T-helper 1 cell treated with Interleukin-12 subunit alpha and Interleukin-12 subunit beta and Interleukin-4 antibody, amounts not matched to agents 30 ng/mL and 1 ng/mL, for 36 hours (primary cell): ENCODE data around the gene GRK1. TPM values are rescaled to one million over a fixed set of nuclear protein-coding genes. Genes with fewer than 3 reads are reported as not detected.
"Not testable (repeated sequence)": the region's sequence is repeated elsewhere in the genome, so short reads cannot be mapped to it uniquely, and the experiment has no call there.

ENCODE experiments used
- intact Hi-C: fragments of 100-400 bp; cut with micrococcal nuclease; formaldehyde crosslinking; loops from one replicate; pipeline ENCODE4 v1.15.1; 2024
- total RNA-seq: library from RNA; stranded (reverse); gene quantifications from 2 replicates; pipeline ENCODE4 v1.2.3, GENCODE V29; 2022

Gene GRK1
- total RNA-seq, 1 donor from 2014 or later, result 0.05 TPM

DNA sequence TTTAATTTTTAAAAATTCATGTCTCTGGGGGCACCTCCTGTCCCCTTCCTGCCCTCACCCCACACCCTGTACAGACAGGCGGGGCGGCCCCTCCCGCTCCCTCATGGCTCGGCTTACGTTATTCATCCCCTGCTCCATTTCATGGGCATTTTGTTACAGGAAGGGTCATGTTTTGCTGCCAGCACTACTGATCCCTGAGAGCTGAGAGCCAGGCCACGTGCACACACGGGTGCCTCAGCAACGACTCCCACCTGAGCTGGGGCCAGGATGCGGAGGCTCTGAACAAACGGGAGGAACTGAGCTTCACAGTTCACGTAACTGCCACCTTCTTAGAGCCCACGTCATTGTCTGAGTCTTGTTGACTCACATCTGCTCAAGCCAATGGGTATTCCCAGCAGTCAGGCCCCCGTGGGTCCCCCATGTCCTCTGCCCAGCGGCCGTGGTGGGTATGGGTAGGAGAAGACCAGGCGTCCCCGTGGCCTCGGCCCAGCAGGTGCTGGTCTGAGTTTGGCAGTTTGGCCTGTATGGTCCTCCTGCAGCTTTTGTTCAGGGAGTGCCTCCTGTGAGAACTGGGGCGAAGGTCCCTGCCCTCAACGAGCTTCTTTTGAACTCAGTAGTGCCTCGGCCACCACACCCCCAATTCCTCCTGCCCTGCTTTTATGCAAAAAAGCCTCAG, 75.6 kb downstream of the GRK1 start:
- intact Hi-C loops, result no loop called here

DNA sequence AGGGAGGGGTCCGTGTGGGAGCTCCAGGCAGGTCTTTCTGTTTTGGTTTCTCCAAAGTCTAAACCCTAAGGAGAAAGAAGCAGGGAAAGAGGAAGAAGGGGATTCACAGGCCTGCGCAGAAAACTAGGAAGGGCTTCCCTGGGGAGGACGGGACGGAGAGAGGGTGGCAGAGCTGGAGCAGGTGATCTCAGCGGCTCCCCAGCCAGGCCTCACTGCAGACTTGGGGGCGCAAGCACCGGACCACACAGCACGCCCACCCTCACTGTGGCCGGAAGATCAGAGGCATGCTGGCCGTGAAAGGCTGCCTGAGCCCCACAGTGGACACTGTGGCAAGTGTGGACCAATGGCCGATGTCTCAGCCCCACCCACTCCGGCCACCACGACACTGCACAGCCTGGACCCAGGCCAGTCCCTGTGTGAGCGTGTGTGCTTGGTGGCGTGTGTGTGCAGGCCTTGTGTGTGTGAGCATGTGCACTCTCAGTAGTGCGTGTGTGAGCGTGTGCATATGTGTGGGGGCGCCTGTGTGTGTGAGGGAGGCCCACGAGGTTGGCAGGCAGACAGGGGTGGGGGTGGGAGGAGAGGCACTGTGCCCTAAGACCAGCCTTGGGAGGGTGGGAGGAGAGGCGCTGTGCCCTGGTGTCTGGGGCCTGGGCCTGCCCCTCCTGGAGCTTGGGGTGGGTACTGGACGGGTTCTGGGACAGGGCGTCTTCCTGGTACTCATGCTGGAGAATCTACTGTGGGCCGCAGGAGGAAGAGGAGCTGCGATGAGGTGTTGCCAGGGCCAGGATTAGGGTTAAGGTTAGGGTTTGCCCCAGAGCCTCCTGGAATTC, 76.6 kb downstream of the GRK1 start:
- intact Hi-C loops, result no loop called here

DNA sequence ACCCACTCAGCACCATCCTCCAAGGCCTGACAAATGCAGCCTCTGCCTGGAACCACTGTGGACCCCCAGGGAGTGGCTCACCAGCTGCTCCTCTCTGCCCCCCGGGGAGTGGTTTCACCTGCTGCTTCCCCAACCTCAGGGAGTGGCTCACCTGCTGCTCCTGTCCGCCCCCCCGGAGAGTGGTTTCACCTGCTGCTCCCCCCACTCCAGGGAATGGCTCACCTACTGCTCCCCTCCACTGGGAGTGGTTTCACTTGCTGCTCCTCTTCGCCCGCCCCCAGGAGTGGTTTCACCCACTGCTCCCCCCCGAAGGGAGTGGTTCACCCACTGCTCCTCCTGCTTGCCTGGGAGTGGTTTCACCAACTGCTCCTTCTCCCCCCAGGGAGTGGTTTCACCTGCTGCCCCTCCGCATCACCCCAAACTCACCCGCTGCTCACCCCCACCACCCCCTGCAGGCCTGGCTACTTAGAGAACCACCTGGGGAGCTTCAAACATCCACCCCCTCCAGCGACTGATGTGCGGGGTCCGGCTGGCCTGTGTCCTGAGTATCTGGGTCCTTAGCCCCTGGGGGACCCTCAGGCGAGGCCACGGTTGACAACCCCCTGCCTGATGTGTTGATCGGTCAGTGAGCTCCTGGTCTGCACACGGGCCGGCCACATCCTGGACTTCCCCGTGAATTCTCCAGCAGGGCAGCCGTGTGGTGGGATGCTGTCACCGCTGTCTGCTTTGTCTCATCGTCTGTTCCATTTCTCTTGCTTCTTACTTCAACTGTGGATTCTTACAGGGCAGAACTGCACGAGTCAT, 77.4 kb downstream of the GRK1 start:
- intact Hi-C loops, result no loop called here

DNA sequence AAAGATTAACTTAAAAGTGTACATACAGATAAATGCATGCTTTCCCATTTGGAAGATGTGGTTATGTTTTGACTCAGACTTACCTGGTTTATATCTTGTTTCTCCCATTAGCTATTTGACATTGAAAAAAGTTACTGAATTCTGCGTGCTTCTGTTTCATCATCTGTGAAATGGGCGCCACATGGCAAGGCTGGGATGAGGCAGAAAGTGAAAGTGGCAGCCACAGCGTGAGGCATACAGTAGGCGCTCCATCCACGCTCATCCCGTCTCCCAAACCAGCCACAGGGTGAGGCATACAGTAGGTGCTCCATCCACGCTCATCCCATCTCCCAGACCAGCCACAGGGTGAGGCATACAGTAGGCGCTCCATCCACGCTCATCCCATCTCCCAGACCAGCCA, 78.0 kb downstream of the GRK1 start:
- intact Hi-C loops, result no loop called here

DNA sequence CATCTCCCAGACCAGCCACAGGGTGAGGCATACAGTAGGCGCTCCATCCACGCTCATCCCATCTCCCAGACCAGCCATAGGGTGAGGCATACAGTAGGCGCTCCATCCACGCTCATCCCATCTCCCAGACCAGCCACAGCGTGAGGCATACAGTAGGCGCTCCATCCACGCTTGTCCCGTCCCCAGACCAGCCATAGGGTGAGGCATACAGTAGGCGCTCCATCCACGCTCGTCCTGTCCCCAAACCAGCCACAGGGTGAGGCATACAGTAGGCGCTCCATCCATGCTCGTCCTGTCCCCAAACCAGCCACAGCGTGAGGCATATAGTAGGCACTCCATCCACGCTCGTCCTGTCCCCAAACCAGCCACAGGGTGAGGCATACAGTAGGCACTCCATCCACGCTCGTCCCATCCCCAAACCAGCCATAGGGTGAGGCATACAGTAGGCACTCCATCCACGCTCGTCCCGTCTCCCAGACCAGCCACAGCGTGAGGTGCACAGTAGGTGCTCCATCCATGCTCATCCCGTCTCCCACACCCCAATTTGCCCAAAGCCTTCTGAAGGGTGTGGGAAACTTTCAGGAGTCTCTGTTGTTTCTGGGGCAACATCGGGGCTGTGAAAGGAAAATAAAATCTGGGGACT, 78.6 kb downstream of the GRK1 start:
- intact Hi-C loops, result not testable (repeated sequence)

DNA sequence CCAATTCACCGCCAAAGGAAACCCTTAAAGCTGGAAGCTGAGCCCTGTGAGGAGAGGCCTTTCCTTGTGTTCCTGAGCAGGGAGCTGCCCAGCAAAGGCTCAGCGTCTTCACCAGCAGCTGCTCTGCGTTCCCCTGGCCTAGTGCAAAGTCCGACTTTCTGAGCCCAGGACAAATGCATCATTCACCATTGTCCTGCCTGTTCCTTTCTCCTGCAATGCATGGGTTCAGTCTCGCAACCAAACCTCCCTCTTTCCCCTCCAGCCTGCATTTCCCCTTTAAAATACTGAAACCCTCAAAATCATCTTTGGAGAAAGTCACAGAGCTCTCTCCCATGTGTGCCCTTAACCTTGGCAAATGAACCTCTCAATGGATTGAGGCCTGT, 79.1 kb downstream of the GRK1 start:
- intact Hi-C loops, result no loop called here

DNA sequence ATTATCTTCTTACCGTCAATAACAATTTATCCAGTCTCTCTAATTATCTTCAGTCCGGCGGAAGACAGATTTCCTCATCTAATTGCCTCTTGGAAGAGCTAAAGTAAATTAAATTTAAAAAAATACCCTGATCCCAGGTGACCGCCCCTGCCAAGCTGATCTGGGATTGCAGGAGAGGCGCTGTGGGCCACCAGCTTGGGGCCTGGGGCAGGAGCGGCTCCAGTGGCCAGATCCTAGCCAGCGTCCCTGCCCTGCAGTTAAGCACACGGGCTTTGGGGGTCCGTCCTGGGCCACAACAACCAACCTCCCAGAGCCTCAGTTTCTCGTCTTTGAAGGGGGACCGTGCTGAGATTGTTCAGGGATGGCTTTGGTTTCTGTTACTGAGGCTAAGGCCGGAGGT, 79.7 kb downstream of the GRK1 start:
- intact Hi-C loops, result no loop called here

DNA sequence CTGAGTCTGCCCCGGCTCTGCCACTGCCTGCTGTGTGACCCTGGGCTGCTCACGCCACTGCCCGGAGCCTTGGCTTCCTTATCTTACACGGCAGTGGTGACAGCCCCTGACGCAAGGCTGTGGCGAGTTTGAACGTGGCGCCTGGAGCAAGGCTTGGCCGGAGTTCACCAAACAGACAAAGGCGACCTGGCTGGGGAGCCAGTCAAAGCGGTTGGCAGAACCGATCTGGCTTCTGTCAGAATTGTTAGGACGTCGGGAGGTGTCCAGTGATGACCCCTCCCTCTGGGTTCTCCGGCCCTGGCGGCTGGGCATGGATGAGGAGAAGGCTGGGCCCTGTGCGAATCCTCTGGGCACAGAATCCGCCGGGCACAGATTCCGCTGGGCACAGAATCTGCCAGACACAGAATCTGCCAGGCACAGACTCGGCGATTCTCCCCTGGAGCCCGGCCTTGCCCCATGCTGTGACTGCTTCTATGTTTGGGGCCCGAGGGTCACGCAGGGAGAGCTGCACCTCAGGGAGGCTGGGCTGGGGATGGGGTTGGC, 80.3 kb downstream of the GRK1 start:
- intact Hi-C loops, result no loop called here

DNA sequence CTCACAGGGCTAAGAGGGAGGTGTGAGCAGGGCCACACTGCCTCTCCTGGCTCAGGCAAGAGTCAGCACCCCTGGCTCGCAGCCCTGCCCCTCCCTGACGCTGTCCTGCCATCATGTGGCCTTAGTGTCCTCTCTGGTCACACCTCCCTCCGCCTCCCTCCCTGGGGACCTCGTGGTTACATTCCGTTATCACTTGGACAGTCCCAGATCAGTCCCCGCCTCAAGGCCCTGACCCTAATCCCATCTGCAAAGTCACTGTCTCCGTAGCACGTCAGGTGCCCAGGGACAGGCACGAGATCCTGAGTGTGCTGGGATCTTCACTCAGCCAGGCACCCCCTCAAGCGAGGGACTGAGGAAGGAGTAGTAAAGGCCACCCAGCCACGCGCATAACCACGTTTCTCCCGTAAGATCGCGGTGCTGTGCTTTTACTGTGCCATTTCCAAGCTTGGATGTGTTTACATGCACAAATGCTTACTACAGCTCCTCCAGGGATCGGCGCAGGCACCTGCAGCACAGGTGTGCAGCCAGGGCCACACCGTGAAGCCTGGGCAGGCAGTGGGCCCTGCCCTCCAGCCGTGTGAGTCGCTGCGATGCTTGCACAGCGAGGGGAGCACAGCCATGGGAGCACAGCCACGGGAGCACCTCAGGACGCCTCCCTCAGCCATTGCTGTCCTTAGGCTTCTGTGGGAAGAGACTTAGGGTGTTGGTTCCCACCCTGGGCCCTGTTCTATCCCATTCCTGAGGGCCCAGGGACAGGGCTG, 81.3 kb downstream of the GRK1 start:
- intact Hi-C loops, result no loop called here

DNA sequence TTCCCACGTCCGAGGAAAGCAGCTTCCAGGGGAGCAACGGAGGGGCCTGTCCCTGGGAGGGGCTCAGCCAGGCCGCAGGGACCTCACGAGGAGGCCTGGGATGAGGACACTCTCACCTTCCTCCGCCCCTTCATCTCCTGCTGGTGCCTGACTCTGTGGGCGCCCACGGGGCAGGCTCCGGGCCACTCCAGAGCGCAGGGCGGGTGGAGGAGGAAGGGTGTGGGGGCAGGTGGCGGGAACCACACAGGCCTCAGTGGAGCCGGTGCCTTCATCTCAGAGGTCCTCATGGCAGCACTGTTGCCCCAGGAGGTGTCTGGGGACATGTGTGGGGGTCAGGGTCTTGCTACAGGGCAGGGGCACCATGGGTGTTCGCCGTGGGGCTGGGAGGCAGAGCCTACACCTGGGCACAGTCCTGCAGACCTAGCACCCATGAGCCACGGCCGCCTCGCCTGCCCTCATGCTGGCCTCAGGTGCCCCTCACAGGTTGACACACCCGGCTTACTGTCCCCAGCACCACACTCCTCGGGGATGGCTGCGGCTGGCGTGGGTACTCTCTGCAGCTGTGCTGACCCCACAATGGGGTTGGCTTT, 81.9 kb downstream of the GRK1 start:
- intact Hi-C loops, result no loop called here

DNA sequence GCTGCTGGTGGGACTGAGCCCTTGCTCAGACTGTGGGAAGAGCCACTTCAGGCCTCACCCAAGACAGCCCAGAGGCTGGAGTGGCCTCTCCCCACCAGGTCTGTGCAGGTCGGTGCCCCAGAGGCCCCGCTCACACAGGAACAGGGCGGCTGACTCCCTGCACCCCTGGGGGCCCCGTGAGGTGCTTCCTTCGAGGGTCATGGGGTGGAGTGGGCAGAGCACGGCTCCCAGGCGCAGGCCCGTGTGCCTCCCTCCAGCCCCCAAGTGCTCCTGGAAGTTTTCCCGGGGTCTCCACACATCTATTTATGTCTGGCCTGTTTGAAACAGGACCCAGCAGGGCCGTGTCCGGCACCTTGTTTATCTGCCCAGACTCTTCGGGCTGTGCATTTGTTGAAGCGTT, 82.5 kb downstream of the GRK1 start:
- intact Hi-C loops, result no loop called here

DNA sequence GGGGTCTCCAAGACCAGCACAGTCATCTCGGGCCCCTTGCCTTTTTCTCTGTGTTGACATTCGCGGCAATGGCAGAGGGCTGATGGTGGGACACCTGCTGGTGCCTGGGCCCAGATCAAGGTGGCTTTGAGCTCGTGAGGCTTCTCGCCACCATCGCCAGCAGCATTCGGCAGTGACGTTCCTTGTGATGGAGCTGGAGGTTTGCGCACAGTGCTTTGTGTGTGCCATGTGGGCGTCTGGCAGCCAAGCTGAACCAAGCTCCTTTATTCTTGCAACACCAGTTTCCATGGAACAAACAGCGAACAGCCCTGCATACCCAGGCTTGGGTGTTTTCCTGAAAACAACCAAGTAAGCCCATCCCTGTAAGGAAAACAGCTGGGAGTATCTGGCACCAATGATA, 82.9 kb downstream of the GRK1 start:
- intact Hi-C loops, result no loop called here

DNA sequence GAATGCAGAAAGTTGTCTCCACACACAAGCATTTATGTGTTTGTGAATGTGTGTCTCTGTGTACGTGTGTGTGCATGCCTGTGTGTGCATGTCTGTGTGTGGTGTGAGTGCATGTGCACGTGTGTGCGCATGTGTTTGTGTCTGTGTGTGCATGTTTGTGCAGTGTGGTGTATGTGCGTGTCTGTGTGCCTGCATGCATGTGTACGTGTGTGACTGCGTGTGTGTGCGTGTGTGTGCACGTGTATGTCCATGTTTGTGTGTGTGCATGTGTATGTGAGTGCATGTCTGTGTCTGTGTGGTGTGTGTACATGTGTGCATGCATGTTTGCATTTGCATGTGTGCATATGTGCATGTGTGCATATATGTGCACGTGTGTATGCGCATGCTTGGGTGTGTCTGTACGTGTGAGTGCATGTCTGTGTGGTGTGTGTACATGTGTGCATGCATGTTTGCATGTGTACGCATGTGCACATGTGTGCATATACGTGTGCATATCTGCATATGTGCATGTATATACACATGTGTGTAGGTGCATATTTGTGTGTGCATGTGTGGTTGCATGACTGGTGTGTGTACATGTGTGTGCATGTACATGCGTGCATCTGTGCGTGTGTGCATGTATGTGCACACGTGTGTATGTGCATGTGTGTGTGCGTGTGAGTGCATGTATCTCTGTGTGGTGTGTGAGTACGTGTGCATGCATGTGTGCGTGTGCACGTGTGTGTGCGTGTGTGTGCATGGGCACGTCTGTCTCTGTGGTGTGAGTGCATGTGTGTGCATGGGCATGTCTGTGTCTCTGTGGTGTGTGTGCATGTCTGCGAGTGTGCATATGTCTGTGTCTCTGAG, 83.8 kb downstream of the GRK1 start:
- intact Hi-C loops, result no loop called here

DNA sequence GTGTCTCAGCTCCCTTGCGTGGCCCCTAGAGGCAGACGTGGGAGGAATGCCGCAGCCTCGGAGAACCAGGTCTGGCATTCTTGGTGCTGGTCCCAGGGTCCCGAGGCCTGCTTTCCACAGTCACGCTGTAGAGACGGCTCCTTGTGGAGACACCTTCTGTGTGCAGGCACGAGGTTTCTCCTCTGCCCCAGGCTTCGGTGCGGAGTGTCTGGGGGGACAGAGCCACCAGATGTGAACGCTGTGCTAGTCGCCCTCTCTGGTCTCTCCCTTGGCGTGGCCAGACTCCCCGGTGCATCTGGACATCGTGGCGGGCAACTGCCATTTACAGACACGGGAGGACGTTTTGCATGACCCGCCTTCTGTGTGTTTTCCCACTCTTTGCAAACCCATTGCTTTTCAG, 84.5 kb downstream of the GRK1 start:
- intact Hi-C loops, result no loop called here

DNA sequence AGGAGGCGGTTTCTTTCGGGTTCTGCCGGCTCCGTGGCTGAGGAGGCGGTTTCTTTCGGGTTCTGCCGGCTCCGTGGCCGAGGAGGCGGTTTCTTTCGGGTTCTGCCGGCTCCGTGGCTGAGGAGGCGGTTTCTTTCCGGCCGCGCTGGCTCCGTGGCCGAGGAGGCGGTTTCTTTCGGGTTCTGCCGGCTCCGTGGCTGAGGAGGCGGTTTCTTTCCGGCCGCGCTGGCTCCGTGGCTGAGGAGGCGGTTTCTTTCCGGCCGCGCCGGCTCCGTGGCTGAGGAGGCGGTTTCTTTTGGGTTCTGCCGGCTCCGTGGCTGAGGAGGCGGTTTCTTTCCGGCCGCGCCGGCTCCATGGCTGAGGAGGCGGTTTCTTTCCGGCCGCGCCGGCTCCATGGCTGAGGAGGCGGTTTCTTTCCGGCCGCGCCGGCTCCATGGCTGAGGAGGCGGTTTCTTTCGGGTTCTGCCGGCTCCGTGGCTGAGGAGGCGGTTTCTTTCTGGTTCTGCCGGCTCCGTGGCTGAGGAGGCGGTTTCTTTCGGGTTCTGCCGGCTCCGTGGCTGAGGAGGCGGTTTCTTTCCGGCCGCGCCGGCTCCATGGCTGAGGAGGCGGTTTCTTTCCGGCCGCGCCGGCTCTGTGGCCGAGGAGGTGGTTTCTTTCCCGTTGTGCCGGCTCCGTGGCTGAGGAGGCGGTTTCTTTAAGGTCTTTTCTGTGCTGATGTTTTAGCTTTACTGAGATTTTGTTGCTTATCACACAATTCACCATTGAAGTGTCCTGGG, 85.4 kb downstream of the GRK1 start:
- intact Hi-C loops, result not testable (repeated sequence)

DNA sequence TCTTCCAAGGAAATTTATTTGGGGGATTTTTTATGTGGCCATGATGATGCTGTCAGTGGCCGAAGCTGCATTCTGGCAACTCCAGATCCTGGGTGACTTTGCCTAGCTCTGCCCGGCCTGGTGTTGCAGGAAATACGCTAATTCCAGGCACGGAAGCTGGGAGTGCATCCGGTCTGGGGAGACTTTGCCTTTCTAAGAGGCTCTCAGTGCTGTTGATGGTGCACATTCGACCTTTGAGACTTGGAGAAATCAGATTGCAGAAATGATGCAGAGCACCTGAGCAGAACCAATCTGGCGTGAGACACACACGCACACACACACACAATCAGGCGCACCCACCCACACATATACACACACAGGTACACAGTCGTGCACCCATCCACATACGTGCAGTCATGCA, 86.2 kb downstream of the GRK1 start:
- intact Hi-C loops, result no loop called here

DNA sequence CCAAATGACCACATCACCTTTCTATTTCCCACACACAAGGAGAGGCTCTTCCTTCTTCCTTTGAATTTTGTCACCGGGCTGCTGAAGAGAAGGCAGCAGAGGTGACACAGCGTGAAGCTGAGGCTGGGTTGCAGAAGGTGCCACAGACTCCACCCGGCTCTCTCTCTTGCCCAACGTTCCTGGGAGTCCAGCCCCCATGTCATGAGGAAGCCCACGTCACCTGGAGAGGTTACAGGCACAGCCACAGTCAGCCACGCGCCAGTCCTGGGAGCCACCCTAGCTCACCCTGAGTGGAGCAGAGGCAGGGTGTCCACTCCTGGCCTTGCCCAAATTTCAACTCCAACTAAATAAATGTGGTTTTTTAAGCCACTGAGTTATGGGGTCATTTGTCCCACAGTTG, 87.2 kb downstream of the GRK1 start:
- intact Hi-C loops, result no loop called here

DNA sequence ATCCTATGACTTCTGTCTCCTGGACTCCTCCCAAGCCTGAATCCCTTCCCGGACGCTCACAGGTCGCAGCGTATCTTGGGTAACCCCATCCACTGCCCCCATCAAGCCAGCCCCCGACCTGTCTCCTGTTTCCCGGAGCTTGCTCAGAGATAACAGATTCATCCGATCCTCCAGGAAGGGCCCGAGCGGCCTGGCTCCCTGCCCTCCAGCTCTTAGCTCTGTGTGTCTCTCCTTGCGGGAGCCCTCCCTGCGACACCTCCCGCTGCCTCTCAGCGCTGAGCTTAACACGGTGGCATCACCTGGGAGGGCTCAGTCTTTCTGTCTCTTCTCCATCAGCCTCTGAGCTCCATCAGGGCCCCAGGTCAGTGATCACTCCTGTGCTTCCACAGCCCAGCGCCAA, 87.7 kb downstream of the GRK1 start:
- intact Hi-C loops, result no loop called here
